ACC112 (cell line): Measurements from ENCODE around the gene HLX.

Experiments
- H2AFZ ChIP-seq: fragments of 200-600 bp; sonication (generic); one replicate; pipeline ENCODE4 v1.6.0; 2017; ENCODE audit warnings: antibody characterized with exemption, low read length; ENCODE audit not compliant: unreplicated experiment
- H3K27ac ChIP-seq: fragments of 200-600 bp; sonication (generic); 2 replicates; pipeline ENCODE4 v1.5.1; 2014; ENCODE audit warnings: low read depth, mild to moderate bottlenecking, antibody characterized with exemption, low read length, moderate library complexity
- H3K27me3 ChIP-seq: fragments of 200-600 bp; sonication (generic); 2 replicates; pipeline ENCODE4 v1.6.1; 2014; ENCODE audit warnings: mild to moderate bottlenecking, antibody characterized with exemption, low read length, moderate library complexity, mixed read lengths; ENCODE audit not compliant: insufficient read depth
- H3K36me3 ChIP-seq: fragments of 200-600 bp; sonication (generic); 2 replicates; pipeline ENCODE4 v1.6.1; 2016; ENCODE audit warnings: mild to moderate bottlenecking, antibody characterized with exemption, low read length, moderate library complexity, mixed read lengths; ENCODE audit not compliant: insufficient read depth
- H3K4me1 ChIP-seq: fragments of 200-600 bp; sonication (generic); one replicate; pipeline ENCODE4 v1.6.1; 2016; ENCODE audit warnings: low read length, mixed read lengths; ENCODE audit not compliant: insufficient read depth, unreplicated experiment, control insufficient read depth
- H3K4me3 ChIP-seq: fragments of 200-600 bp; sonication (generic); 2 replicates; pipeline ENCODE4 v1.5.1; 2014; ENCODE audit warnings: mild to moderate bottlenecking, low read depth, low read length
- H3K79me2 ChIP-seq: fragments of 200-600 bp; sonication (generic); one replicate; pipeline ENCODE4 v1.6.0; 2016; ENCODE audit warnings: low read length; ENCODE audit not compliant: control insufficient read depth, unreplicated experiment, insufficient read depth

Gene HLX

DNA sequence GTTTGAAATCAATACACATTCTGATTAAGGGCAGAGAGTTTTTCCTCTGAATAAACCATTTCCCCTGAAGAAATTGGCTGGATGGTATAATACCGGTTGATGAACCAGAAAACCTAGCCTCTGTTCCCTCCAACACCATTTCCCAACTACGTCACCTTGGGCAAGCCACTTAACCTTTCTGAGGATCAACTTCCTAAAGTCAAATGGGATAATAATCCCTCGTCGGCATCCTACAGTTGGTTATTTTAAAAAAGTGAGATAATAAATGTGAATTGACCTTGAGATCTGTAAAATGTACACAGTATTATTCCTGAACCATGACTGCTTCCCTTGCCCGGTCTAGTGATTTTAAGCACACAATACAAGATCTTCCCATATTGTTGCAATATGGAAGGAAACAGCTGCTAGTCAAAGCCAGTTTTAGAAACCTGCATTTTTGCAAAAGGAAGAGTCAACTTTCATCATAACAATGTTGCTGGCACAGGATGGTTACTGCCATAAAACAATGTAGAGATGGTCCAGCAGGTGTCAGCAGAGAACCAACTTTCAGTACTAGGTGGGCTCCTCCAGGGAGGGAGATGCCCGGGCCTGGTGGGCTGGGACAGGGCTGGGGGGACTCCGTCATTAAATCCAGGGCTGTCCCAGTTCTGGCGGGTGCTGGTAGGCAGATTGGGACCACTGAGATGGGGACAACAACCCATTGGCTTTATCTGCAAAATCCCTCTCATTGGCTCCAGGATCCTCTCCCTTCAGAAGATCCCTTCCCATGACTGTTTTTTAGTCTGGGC is 5.2 kb upstream of the HLX start:
- H3K27me3 ChIP-seq: no peaks in the 10 kb centered on the region
- no peaks in the 10 kb centered on the region for H3K36me3 ChIP-seq
- H3K27ac ChIP-seq: no peak overlapping the region
- no peaks in the 10 kb centered on the region for H3K4me1 ChIP-seq
- no peaks in the 10 kb centered on the region for H3K79me2 ChIP-seq
- no peak overlapping the region for H3K4me3 ChIP-seq
- H2AFZ ChIP-seq: no peak overlapping the region

DNA sequence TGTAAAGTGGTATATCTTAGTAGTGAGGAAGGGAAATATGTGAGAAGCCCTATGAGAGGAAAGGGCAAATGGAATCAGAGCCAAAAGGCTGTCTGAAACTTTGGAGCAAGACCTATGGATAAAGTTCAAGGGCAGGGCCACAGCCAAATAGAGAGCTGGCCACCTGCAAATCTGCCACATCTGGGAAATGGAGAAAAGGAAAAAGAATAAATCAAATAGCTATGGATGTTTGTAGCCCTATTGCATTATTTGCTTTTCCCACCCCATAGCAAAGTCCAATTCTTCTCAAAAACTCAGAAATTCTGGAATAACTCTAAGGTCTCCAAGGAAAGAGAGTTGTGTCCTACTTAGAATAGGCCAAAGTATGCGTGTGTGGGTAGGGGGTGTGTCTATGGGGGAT is 4.0 kb upstream of the HLX start:
- Histone ChIP-seq H3K36me3 (no peaks in the 10 kb centered on the region), H3K27me3 (no peaks in the 10 kb centered on the region), H2AFZ (no peak overlapping the region), H3K4me3 (no peak overlapping the region), H3K4me1 (no peaks in the 10 kb centered on the region), H3K79me2 (peaks cover 5% of the 10 kb centered on the region), H3K27ac (no peak overlapping the region)

GRCh38 chr1:220876511-220877376 is 2.5 kb upstream of the HLX start:
- peaks cover under 1% of the 10 kb centered on the region for H3K4me1 ChIP-seq
- no peaks in the 10 kb centered on the region for H3K27me3 ChIP-seq
- H3K79me2 ChIP-seq: peaks cover 15% of the 10 kb centered on the region
- H2AFZ ChIP-seq: no peak overlapping the region
- no peak overlapping the region for H3K27ac ChIP-seq
- no peaks in the 10 kb centered on the region for H3K36me3 ChIP-seq
- no peak overlapping the region for H3K4me3 ChIP-seq

DNA sequence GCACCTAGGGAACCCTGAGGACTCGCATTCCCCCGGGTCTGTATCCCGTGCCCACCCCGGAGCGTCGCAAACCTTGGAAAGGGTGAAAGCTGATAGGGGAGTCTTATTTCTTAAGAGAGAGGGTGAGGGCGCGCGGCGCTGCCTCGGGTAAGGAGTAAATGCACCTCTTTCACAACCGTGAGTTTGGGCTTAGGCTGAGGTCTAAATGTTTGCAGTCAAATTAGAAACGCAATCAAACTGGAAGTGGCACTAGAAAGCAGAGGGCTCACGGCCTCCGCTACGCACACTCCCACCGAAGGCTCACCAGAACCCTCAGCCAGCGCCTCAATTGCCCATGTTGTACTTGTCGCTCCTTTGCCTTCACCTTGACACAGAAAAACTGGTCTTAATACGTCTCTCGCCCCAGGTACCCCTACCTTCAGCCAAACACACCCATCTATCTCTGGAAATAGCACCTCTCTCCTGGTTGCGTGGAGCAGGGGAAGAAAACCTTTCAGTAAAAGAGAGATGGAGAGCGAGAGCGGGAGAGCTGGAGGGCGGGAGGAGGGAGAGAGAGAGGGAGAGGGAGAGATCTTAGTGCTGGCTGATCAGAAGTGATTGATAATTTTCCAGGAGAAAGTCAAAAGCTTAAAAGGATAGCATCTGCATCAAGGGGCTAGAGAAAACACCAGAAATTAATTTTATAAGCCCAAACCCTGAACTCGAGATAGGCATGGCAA is 1.7 kb upstream of the HLX start:
- no peaks in the 10 kb centered on the region for H3K36me3 ChIP-seq
- H3K27ac ChIP-seq: no peak overlapping the region
- peaks cover 21% of the 10 kb centered on the region for H3K79me2 ChIP-seq
- no peak overlapping the region for H2AFZ ChIP-seq
- H3K27me3 ChIP-seq: no peaks in the 10 kb centered on the region
- no peak overlapping the region for H3K4me3 ChIP-seq
- peaks cover 8% of the 10 kb centered on the region for H3K4me1 ChIP-seq

DNA sequence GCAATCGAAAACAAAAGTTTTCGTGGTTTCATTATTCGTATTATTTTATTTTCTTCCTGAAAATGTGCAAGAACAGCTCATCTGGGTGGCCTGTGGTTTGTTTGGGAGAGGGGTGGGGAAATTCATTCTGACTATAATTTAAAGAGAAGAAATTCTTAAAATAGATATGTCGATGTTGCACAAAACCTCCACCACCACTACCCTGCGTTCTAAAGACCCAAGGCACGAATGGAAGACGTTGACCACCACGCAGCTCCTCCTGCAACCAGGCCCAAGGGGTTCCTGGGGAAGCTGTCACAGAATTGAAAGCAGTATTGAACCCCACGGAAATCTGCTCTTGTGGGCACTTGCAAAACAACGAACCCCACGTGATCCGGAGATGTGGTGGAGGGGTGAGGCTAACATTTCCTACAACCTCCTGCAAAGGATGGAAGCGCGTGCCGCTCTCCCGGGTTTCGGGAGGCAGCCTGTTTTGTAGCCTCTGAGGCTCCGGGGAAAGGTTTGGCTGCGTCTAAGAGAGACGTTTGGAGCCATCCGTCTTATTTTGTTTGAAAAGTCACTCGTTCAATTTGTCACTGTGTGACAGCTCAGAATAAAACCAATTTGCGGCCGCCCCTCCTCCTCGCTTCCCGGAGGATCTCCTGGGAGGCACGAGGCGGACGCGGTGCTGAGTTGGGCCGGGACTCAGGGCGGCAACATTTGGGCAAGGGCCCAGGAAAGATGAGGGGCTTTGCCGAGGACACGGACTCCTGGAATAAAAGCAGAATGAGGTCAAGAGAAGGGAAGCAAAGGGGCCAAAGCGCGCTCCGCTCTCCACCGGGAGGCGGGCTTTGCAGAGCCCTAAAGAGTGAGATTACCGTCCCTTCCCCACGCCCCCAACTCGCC is 810 bp upstream of the HLX start:
- H3K4me3 ChIP-seq: peak overlapping the region; percentile 90
- H3K36me3 ChIP-seq: no peaks in the 10 kb centered on the region
- H3K27ac ChIP-seq: no peak overlapping the region
- H3K79me2 ChIP-seq: peaks cover 21% of the 10 kb centered on the region
- peaks cover 13% of the 10 kb centered on the region for H3K4me1 ChIP-seq
- no peaks in the 10 kb centered on the region for H3K27me3 ChIP-seq
- H2AFZ ChIP-seq: peak overlapping the region; percentile 84

- Histone ChIP-seq H3K79me2 (peaks cover 21% of the 10 kb centered on the region), H3K4me3 (peak overlapping the region; percentile 90), H3K36me3 (no peaks in the 10 kb centered on the region), H3K27ac (peak overlapping the region; percentile 80), H3K4me1 (peaks cover 13% of the 10 kb centered on the region), H3K27me3 (no peaks in the 10 kb centered on the region), H2AFZ (peak overlapping the region; percentile 66)
Measured at GRCh38 chr1:220879509-220880361, 492 bp downstream of the HLX start.

DNA sequence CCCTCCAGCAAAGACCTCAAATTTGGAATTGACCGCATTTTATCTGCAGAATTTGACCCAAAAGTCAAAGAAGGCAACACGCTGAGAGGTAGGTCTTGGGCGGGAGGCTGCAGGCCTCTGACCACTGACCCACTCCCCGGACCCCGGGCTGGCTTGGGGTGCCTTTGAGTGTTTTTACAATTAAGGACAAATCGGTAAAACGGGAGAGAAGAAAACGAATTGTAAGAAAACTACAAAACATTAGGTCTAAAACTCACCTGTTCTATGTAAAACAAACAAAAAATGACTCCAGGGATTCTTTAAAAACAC is 1.1 kb downstream of the HLX start:
- Histone ChIP-seq H2AFZ (peak overlapping the region; percentile 66), H3K4me1 (peaks cover 13% of the 10 kb centered on the region), H3K27ac (peak overlapping the region; percentile 80), H3K36me3 (no peaks in the 10 kb centered on the region), H3K27me3 (no peaks in the 10 kb centered on the region), H3K79me2 (peaks cover 21% of the 10 kb centered on the region), H3K4me3 (peak overlapping the region; percentile 90)

GRCh38 chr1:220880726-220881506 is 1.7 kb downstream of the HLX start:
- peak overlapping the region; percentile 66 for H2AFZ ChIP-seq
- H3K27ac ChIP-seq: peak overlapping the region; percentile 80
- H3K27me3 ChIP-seq: no peaks in the 10 kb centered on the region
- H3K4me3 ChIP-seq: peak overlapping the region; percentile 90
- peaks cover 3% of the 10 kb centered on the region; the same call in 1 of the 2 replicates for H3K36me3 ChIP-seq
- H3K79me2 ChIP-seq: peaks cover 21% of the 10 kb centered on the region
- H3K4me1 ChIP-seq: peaks cover 13% of the 10 kb centered on the region
